Endothelial cell (in vitro differentiated cells): Measurements from ENCODE around the gene HSD3B1. TPM values are rescaled to one million over a fixed set of nuclear protein-coding genes. Genes with fewer than 3 reads are reported as not detected.
"Not testable (repeated sequence)": the region's sequence is repeated elsewhere in the genome, so short reads cannot be mapped to it uniquely, and the experiment has no call there.

ENCODE experiments used
- DNase-seq: peaks from one replicate; pipeline ENCODE4 v3.0.0; 2021; ENCODE audit warnings: low spot score
- H3K27ac Mint-ChIP-seq: one replicate; pipeline ENCODE4 v1.8.0; 2021; ENCODE audit warnings: mixed read lengths, inconsistent platforms; ENCODE audit not compliant: unreplicated experiment
- H3K27me3 Mint-ChIP-seq: one replicate; pipeline ENCODE4 v1.8.0; 2021; ENCODE audit warnings: mild to moderate bottlenecking, moderate library complexity, mixed read lengths, inconsistent platforms; ENCODE audit not compliant: unreplicated experiment
- H3K36me3 Mint-ChIP-seq: one replicate; pipeline ENCODE4 v1.8.0; 2021; ENCODE audit warnings: mild to moderate bottlenecking, low read depth, mixed read lengths, inconsistent platforms; ENCODE audit not compliant: unreplicated experiment
- H3K4me1 Mint-ChIP-seq: one replicate; pipeline ENCODE4 v1.8.0; 2021; ENCODE audit warnings: mild to moderate bottlenecking, mixed read lengths, inconsistent platforms; ENCODE audit not compliant: unreplicated experiment
- H3K4me3 Mint-ChIP-seq: one replicate; pipeline ENCODE4 v1.8.0; 2021; ENCODE audit warnings: mild to moderate bottlenecking, mixed read lengths, inconsistent platforms; ENCODE audit not compliant: unreplicated experiment
- H3K9me3 Mint-ChIP-seq: one replicate; pipeline ENCODE4 v1.8.0; 2021; ENCODE audit warnings: mixed read lengths, inconsistent platforms; ENCODE audit not compliant: unreplicated experiment
- total RNA-seq: library from RNA; stranded (reverse); fragmentation: NEBNext Ultra II Directional; extraction: Animal tissue kit (Norgen Biotek cat#: 25700); gene quantifications from one replicate; pipeline ENCODE4 v1.2.1, GENCODE V29; 2021; ENCODE audit not compliant: unreplicated experiment
- TF ChIP-seq, protein P1 (sequence below): fragments of 200-600 bp; sonication (generic); IDR thresholded peaks from one replicate; pipeline ENCODE4 v1.5.0; 2021; ENCODE audit warnings: antibody characterized with exemption; ENCODE audit not compliant: unreplicated experiment

HSD3B1 gene
- total RNA-seq, 1 donor from 2014 or later = not detected

DNA sequence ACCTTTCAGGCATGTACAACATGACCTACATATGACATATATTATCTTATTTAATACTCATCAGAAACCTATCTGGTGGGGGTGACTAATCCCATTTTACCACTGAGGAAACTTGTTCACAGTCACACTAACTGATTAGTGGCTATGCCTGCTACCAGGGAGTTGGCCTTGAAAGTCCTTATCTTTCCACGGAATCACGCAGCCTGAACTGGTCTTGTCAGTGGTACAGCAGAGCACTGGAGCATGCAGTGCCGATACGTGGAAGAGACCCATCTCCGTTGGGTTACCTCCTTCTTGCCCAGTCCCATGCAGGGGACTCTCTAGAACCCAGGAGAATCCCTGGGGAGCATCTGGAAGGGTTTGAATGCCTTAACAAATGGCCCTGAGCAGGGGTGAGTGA lies 8.2 kb downstream of the HSD3B1 start:
- Mint-ChIP-seq H3K36me3 (no peaks in the 10 kb centered on the region), H3K4me3 (no peak overlapping the region), H3K27ac (no peak overlapping the region), H3K27me3 (peaks cover 4% of the 10 kb centered on the region), H3K9me3 (no peaks in the 10 kb centered on the region), H3K4me1 (peaks cover 2% of the 10 kb centered on the region)
- TF ChIP-seq, protein P1, sequence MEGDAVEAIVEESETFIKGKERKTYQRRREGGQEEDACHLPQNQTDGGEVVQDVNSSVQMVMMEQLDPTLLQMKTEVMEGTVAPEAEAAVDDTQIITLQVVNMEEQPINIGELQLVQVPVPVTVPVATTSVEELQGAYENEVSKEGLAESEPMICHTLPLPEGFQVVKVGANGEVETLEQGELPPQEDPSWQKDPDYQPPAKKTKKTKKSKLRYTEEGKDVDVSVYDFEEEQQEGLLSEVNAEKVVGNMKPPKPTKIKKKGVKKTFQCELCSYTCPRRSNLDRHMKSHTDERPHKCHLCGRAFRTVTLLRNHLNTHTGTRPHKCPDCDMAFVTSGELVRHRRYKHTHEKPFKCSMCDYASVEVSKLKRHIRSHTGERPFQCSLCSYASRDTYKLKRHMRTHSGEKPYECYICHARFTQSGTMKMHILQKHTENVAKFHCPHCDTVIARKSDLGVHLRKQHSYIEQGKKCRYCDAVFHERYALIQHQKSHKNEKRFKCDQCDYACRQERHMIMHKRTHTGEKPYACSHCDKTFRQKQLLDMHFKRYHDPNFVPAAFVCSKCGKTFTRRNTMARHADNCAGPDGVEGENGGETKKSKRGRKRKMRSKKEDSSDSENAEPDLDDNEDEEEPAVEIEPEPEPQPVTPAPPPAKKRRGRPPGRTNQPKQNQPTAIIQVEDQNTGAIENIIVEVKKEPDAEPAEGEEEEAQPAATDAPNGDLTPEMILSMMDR = no peak
- DNase-seq = no peak

DNA sequence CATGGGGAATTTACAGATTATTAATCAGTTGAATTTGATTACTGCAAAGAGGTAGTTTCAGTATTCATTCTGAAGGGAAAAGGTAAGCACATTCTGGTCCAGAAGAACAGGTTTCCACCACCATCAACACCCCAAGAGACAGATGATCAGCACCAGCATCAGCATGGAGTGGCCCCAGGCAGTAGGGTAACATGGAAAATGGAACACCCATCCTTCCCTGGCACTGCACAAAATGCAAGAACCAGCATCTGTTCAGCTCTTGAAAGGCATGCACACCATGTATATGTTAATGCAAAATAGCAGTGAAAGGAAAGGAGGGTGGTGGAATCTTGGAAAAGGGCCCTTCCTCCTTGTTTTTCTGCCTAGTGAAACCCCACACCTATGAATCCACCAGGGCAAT lies 9.2 kb downstream of the HSD3B1 start:
- no peak for DNase-seq
- H3K9me3 Mint-ChIP-seq = no peaks in the 10 kb centered on the region
- H3K27me3 Mint-ChIP-seq = peaks cover 4% of the 10 kb centered on the region
- H3K4me3 Mint-ChIP-seq = no peak overlapping the region
- H3K36me3 Mint-ChIP-seq = no peaks in the 10 kb centered on the region
- no peaks in the 10 kb centered on the region for H3K4me1 Mint-ChIP-seq
- H3K27ac Mint-ChIP-seq = no peak overlapping the region
- TF ChIP-seq, protein P1 = no peak

DNA sequence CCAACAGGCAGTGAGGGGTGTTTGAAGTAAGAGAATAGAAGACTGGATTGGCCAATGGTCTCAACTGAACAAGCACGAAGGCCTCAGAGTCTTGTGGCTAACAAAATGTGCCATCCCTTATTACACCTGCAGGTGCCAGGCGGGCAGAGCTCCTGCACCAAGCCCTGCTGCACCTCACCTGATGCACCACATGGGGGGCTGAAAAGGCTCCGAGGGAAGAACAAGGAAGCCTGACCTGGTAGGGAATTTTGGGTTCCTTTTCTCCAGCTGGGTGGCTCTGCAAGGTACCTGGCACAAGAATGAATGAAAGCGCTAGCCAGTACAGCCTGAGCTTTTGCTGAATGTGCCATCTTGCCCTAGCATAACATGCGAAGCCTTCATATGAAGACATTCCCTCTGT lies 9.7 kb downstream of the HSD3B1 start:
- Mint-ChIP-seq H3K36me3 (no peaks in the 10 kb centered on the region), H3K4me1 (no peaks in the 10 kb centered on the region), H3K27me3 (peaks cover 4% of the 10 kb centered on the region), H3K27ac (no peak overlapping the region), H3K4me3 (no peak overlapping the region), H3K9me3 (no peaks in the 10 kb centered on the region)
- TF ChIP-seq, protein P1 = peak; percentile 21
- DNase-seq = no peak

- not testable (repeated sequence) for H3K36me3 Mint-ChIP-seq, H3K27ac Mint-ChIP-seq, H3K9me3 Mint-ChIP-seq, DNase-seq, H3K27me3 Mint-ChIP-seq, H3K4me3 Mint-ChIP-seq, H3K4me1 Mint-ChIP-seq
Measured at GRCh38 chr1:119517667-119518066, 10.7 kb downstream of the HSD3B1 start.

DNA sequence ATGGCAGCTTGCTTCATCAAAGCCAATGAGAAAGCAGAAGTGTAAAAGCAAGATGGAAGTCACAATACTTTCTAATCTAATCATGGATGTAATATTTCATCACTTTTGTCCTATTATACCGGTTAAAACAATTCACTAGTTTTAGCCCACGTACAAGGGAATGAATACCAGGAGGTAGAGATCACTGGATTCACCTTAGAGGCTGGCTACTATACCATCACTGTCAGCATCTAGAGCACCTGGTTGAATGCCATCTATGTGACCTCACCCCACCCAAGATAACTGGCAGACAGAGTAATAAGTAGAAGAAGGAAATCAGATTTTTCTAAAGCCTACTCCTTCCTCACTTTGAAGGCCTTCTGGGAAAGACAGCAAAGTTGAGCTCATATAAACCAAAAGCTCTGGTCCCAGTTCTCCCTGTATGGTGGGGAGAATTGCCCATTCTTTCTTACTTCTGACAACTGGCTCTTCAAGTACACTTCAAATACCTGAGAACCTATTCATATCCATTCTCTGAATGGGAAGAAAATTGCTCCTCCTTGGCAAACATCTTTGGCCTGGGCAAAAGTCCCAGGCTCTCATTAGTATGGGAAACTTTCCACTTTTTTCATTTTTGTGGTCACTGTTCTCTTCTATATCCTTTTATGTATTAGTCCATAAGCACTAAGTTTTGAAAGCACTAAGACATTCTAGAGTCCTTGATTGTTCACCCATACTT lies 24.8 kb downstream of the HSD3B1 start:
- Mint-ChIP-seq H3K9me3 (no peaks in the 10 kb centered on the region), H3K27ac (no peak overlapping the region), H3K4me3 (no peak overlapping the region), H3K27me3 (no peaks in the 10 kb centered on the region), H3K4me1 (no peaks in the 10 kb centered on the region), H3K36me3 (no peaks in the 10 kb centered on the region)
- TF ChIP-seq, protein P1 = no peak
- DNase-seq = no peak
